Measurements from ENCODE around the gene SH3RF3. TPM values are rescaled to one million over a fixed set of nuclear protein-coding genes. Genes with fewer than 3 reads are reported as not detected.

SH3RF3 gene
- total RNA-seq, 1 experiment from 2014 or later: 0.98 TPM

DNA sequence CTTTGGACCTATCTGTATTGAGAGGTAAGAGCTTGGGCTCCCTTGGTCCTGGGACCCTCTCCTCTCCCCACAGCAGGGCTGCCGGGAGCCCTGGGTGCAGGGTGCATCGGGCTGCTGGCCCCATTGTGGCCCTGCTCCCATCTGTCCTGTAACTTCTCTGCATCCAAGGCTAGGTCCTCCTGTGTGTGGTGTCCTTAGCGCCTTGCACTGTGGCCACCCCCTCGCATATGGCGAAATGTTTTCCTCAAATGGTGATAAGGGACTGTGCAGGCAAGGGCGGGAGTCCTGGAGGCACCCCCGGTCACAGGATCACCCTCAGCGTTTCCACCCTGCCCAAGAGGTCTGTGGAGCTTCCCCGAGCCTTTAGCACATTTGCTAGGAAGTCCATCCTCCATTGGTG, 208.2 kb downstream of the SH3RF3 start:
- H3K36me3 ChIP-seq (ENCODE audit: control insufficient read depth, insufficient read depth, low read length): no peaks in the 10 kb centered on the region
- Mint-ChIP-seq H3K27me3 (ENCODE audit: insufficient read depth, unreplicated experiment) (peaks cover 19% of the 10 kb centered on the region), H3K4me3 (ENCODE audit: unreplicated experiment) (no peak overlapping the region), H3K36me3 (ENCODE audit: insufficient read depth, unreplicated experiment) (no peaks in the 10 kb centered on the region), H3K4me1 (ENCODE audit: low read depth, unreplicated experiment) (no peaks in the 10 kb centered on the region), H3K9me3 (ENCODE audit: unreplicated experiment) (no peaks in the 10 kb centered on the region), H3K27ac (ENCODE audit: unreplicated experiment) (no peak overlapping the region)
- BruUV-seq (replicated peaks): no TSS peak
- no peak overlapping the region for H3K4me3 ChIP-seq (ENCODE audit: low read depth, low read length)
- no peaks in the 10 kb centered on the region; the same call in none of the 2 replicates for H3K27me3 ChIP-seq (replicated peaks; ENCODE audit: control insufficient read depth, insufficient read depth, low read length)
- H3K4me1 ChIP-seq: no peaks in the 10 kb centered on the region
- no peaks in the 10 kb centered on the region for H3K9me3 ChIP-seq
- POLR2A ChIA-PET: no interaction called here
- CTCF ChIA-PET: no interaction called here
- no peak for DNase-seq
- intact Hi-C loops (cut with micrococcal nuclease; ENCODE audit: unreplicated experiment): no loop called here
- TF ChIP-seq, protein P1, sequence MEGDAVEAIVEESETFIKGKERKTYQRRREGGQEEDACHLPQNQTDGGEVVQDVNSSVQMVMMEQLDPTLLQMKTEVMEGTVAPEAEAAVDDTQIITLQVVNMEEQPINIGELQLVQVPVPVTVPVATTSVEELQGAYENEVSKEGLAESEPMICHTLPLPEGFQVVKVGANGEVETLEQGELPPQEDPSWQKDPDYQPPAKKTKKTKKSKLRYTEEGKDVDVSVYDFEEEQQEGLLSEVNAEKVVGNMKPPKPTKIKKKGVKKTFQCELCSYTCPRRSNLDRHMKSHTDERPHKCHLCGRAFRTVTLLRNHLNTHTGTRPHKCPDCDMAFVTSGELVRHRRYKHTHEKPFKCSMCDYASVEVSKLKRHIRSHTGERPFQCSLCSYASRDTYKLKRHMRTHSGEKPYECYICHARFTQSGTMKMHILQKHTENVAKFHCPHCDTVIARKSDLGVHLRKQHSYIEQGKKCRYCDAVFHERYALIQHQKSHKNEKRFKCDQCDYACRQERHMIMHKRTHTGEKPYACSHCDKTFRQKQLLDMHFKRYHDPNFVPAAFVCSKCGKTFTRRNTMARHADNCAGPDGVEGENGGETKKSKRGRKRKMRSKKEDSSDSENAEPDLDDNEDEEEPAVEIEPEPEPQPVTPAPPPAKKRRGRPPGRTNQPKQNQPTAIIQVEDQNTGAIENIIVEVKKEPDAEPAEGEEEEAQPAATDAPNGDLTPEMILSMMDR (IDR thresholded peaks at IDR 0.05; ENCODE audit: insufficient read depth in 1 of 2, low read depth in 1 of 2, low read length in 1 of 2, severe bottlenecking in 1 of 2, unreplicated experiment in 1 of 2): no peak

DNA sequence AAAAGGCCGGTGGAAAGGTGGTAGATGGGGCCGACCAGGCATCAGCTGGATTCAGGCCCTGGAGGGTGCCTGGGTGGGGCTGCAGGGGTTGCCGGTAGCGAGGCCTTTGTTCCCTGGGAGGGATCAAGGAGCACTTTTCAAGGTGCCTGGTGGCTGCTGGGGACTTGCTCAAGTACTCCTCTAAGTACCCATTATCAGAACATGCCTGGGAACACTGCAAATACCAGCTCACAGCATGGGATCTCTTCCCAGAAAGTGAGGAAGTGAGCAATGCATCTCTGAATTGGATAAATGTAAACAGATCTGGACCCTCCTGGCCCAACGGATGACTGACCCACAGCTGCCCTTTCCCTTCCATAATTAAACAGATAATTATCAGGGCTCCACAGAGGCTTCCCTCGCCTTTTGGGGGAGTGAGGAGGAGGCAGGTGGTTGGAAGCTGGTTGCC, 210.5 kb downstream of the SH3RF3 start:
- Histone ChIP-seq H3K9me3 (no peaks in the 10 kb centered on the region), H3K36me3 (ENCODE audit: control insufficient read depth, insufficient read depth, low read length) (no peaks in the 10 kb centered on the region), H3K4me1 (no peaks in the 10 kb centered on the region), H3K27me3 (replicated peaks; ENCODE audit: control insufficient read depth, insufficient read depth, low read length) (no peaks in the 10 kb centered on the region; the same call in none of the 2 replicates), H3K4me3 (ENCODE audit: low read depth, low read length) (no peak overlapping the region)
- DNase-seq: no peak
- Mint-ChIP-seq H3K9me3 (ENCODE audit: unreplicated experiment) (no peaks in the 10 kb centered on the region), H3K4me3 (ENCODE audit: unreplicated experiment) (no peak overlapping the region), H3K4me1 (ENCODE audit: low read depth, unreplicated experiment) (no peaks in the 10 kb centered on the region), H3K27me3 (ENCODE audit: insufficient read depth, unreplicated experiment) (peaks cover 26% of the 10 kb centered on the region), H3K27ac (ENCODE audit: unreplicated experiment) (no peak overlapping the region), H3K36me3 (ENCODE audit: insufficient read depth, unreplicated experiment) (no peaks in the 10 kb centered on the region)
- CTCF ChIA-PET: no interaction called here
- intact Hi-C loops (cut with micrococcal nuclease; ENCODE audit: unreplicated experiment): no loop called here
- TF ChIP-seq, protein P1 (IDR thresholded peaks at IDR 0.05; ENCODE audit: insufficient read depth in 1 of 2, low read depth in 1 of 2, low read length in 1 of 2, severe bottlenecking in 1 of 2, unreplicated experiment in 1 of 2): no peak
- POLR2A ChIA-PET: no interaction called here
- no TSS peak for BruUV-seq (replicated peaks)

DNA sequence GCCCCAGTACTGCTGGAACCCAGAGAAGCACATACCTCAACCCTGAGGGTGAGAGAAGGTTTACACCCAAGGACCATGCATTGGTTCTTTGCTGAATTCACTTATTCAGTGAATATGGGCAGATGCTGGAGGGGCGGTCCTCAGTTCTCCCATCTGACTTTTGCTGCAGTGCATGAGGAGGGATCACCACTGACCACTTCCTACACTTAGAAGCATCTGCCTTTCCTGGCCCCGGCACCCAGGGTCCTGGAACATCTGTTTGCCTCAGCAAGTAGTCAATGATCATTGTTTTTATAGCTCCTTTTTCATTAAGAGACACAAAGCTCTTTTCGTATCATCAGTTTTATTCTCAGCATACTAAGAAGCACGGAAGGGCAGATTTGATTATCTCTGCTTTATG, 211.4 kb downstream of the SH3RF3 start:
- Mint-ChIP-seq H3K4me3 (ENCODE audit: unreplicated experiment) (no peak overlapping the region), H3K27ac (ENCODE audit: unreplicated experiment) (no peak overlapping the region), H3K4me1 (ENCODE audit: low read depth, unreplicated experiment) (no peaks in the 10 kb centered on the region), H3K9me3 (ENCODE audit: unreplicated experiment) (no peaks in the 10 kb centered on the region), H3K36me3 (ENCODE audit: insufficient read depth, unreplicated experiment) (no peaks in the 10 kb centered on the region), H3K27me3 (ENCODE audit: insufficient read depth, unreplicated experiment) (peaks cover 23% of the 10 kb centered on the region)
- intact Hi-C loops (cut with micrococcal nuclease; ENCODE audit: unreplicated experiment): no loop called here
- Histone ChIP-seq H3K4me3 (ENCODE audit: low read depth, low read length) (no peak overlapping the region), H3K27me3 (replicated peaks; ENCODE audit: control insufficient read depth, insufficient read depth, low read length) (no peaks in the 10 kb centered on the region; the same call in none of the 2 replicates), H3K4me1 (no peaks in the 10 kb centered on the region), H3K36me3 (ENCODE audit: control insufficient read depth, insufficient read depth, low read length) (no peaks in the 10 kb centered on the region), H3K9me3 (no peaks in the 10 kb centered on the region)
- BruUV-seq (replicated peaks): no TSS peak
- DNase-seq: no peak
- TF ChIP-seq, protein P1 (IDR thresholded peaks at IDR 0.05; ENCODE audit: insufficient read depth in 1 of 2, low read depth in 1 of 2, low read length in 1 of 2, severe bottlenecking in 1 of 2, unreplicated experiment in 1 of 2): no peak
- POLR2A ChIA-PET: no interaction called here
- CTCF ChIA-PET: no interaction called here

All from Caco-2 (cell line).